SK-N-MC (cell line): ENCODE data around the gene HOXB9.

ENCODE experiments used
- EZH2 ChIP-seq: fragments of 200-600 bp; sonication (generic); IDR thresholded peaks from one replicate; pipeline ENCODE4 v1.6.1; 2017; ENCODE audit warnings: antibody characterized with exemption
- POLR2AphosphoS5 ChIP-seq: IDR thresholded peaks from 2 replicates; pipeline ENCODE4 v1.6.1; 2012; ENCODE audit warnings: mild to moderate bottlenecking, low read depth, low read length, borderline replicate concordance

DNA sequence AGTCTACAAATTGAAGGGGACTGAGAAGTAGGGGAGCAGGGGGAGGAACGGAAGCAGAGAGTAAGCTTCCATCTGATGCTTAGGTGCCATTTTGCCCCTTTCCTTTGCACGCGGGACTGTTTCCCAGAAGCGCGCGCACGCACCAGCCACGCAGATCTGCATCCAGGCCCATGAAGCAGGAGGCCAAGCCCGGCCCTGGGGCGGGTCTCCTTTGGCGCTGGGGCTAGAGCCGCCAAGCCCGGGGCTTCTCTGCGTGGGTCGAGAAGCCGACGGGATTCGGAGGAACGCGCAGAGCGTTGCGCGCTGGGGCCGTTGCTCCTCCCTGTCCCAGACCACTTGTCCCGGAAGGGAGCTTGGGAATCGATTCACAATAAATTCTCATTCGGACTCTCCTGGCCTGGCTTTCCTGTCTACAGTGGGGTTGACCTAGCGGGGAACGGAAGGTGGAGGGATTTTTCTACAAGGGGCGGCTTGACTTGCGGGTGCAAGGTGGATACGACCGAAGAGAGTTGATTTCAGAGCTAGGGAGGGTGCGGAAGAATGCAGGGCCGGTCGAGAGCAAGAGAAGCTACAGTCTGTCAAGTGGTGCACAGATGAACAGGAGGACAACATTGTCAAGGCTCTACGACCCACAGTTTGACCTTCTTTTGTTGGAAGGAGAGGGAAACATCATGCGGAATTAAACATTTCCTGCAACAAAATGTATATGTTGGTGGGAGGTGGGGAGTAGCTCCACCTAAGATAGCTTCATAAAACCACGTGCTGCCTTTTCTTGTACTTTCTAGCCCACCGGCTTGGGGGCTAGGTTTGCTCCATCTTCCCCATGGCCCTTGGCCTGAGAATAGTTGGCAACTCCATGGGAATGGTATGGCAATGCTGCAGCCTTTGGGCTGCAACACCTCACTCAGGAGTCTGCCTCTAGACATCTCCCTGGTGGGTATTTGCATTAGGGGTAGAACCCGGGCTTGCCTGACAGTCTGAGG is 4.5 kb downstream of the HOXB9 start:
- TF ChIP-seq EZH2 (no peak), POLR2AphosphoS5 (no peak)
